GM13976 (cell line): ENCODE results near the gene KCNA5.

ENCODE experiments used
- DNase-seq: peaks from one replicate; pipeline ENCODE4 v3.0.0; 2012; ENCODE audit warnings: low spot score
- CTCF ChIP-seq: IDR thresholded peaks from 2 replicates; pipeline ENCODE4 v1.5.1; 2012; ENCODE audit warnings: borderline replicate concordance, mild to moderate bottlenecking; ENCODE audit not compliant: insufficient read depth; ENCODE audit errors: extremely low read depth, missing control alignments, control extremely low read depth
- in situ Hi-C: fragments of 300-500 bp; cut with MboI; formaldehyde crosslinking; loops from one replicate; pipeline ENCODE4 v1.12.0; 2022; ENCODE audit warnings: low sequenced_read_pairs, mixed read lengths, inconsistent platforms; ENCODE audit not compliant: unreplicated experiment

The KCNA5 gene

GRCh38 chr12:5064913-5065490 lies 21.3 kb downstream of the KCNA5 start:
- DNase-seq, result no peak
- in situ Hi-C loops, result no loop called here
- TF ChIP-seq CTCF, result no peak

GRCh38 chr12:5066251-5066650 lies 22.6 kb downstream of the KCNA5 start:
- DNase-seq, result no peak
- in situ Hi-C loops, result no loop called here
- TF ChIP-seq CTCF, result no peak

GRCh38 chr12:5068126-5068525 lies 24.4 kb downstream of the KCNA5 start:
- in situ Hi-C loops, result no loop called here
- TF ChIP-seq CTCF, result no peak
- no peak for DNase-seq

- no peak for DNase-seq
- in situ Hi-C loops, result no loop called here
- TF ChIP-seq CTCF, result no peak
Measured at GRCh38 chr12:5068619-5069018, 24.9 kb downstream of the KCNA5 start.

GRCh38 chr12:5070090-5070489 lies 26.4 kb downstream of the KCNA5 start:
- in situ Hi-C loops, result no loop called here
- DNase-seq, result no peak
- TF ChIP-seq CTCF, result no peak

GRCh38 chr12:5071496-5071895 lies 27.8 kb downstream of the KCNA5 start:
- in situ Hi-C loops, result no loop called here
- TF ChIP-seq CTCF, result no peak
- no peak for DNase-seq
